Activated T-helper 2 cell treated with anti-CD3 and anti-CD28 coated beads, Interferon-gamma antibody, Interleukin-2, Interleukin-4, amounts not matched to agents 10 μg/mL and 5 μg/mL and 100 μg/mL, durations not matched to agents 14 hours and 24 hours and 36 hours (primary cell): ENCODE results near the gene SYNGR1. TPM values are rescaled to one million over a fixed set of nuclear protein-coding genes. Genes with fewer than 3 reads are reported as not detected.

Experiments used
- DNase-seq: peaks from one replicate; pipeline ENCODE4 v3.0.0; 2021; ENCODE audit warnings: low spot score
- H3K27ac Mint-ChIP-seq: one replicate; pipeline ENCODE4 v1.8.0; 2021; ENCODE audit warnings: mixed read lengths
- H3K27me3 Mint-ChIP-seq: one replicate; pipeline ENCODE4 v1.8.0; 2021; ENCODE audit warnings: low read depth, mixed read lengths
- H3K36me3 Mint-ChIP-seq: one replicate; pipeline ENCODE4 v1.8.0; 2021; ENCODE audit warnings: low read depth, mixed read lengths
- H3K4me1 Mint-ChIP-seq: one replicate; pipeline ENCODE4 v1.8.0; 2021; ENCODE audit warnings: low read depth, mixed read lengths
- H3K4me3 Mint-ChIP-seq: one replicate; pipeline ENCODE4 v1.8.0; 2021; ENCODE audit warnings: low read depth, mild to moderate bottlenecking, moderate library complexity, mixed read lengths
- H3K9me3 Mint-ChIP-seq: one replicate; pipeline ENCODE4 v1.8.0; 2021; ENCODE audit warnings: mixed read lengths
- intact Hi-C: fragments of 100-400 bp; cut with micrococcal nuclease; formaldehyde crosslinking; loops from one replicate; pipeline ENCODE4 v1.15.1; 2023
- total RNA-seq: library from RNA; stranded (reverse); gene quantifications from 2 replicates; pipeline ENCODE4 v1.2.3, GENCODE V29; 2022

The SYNGR1 gene
- total RNA-seq, 1 donor from 2014 or later = not detected

- Mint-ChIP-seq H3K4me3 (no peak overlapping the region), H3K27me3 (no peaks in the 10 kb centered on the region), H3K36me3 (peaks cover 60% of the 10 kb centered on the region), H3K4me1 (peaks cover 13% of the 10 kb centered on the region), H3K27ac (peak overlapping the region; percentile 43), H3K9me3 (no peaks in the 10 kb centered on the region)
- intact Hi-C loops = loop anchor here (1.0 kb wide), 1 partner anchor 140 kb away; no protein-coding TSS in a partner anchor
- no peak for DNase-seq
Measured at GRCh38 chr22:39311592-39312400, 38.0 kb upstream of the SYNGR1 start.

GRCh38 chr22:39312410-39312809, 37.4 kb upstream of the SYNGR1 start:
- H3K4me3 Mint-ChIP-seq = no peak overlapping the region
- H3K27ac Mint-ChIP-seq = peak overlapping the region; percentile 12
- no peaks in the 10 kb centered on the region for H3K9me3 Mint-ChIP-seq
- H3K4me1 Mint-ChIP-seq = peaks cover 19% of the 10 kb centered on the region
- intact Hi-C loops = no loop called here
- no peaks in the 10 kb centered on the region for H3K27me3 Mint-ChIP-seq
- DNase-seq = no peak
- H3K36me3 Mint-ChIP-seq = peaks cover 66% of the 10 kb centered on the region

- H3K9me3 Mint-ChIP-seq = no peaks in the 10 kb centered on the region
- H3K36me3 Mint-ChIP-seq = peaks cover 76% of the 10 kb centered on the region
- H3K27me3 Mint-ChIP-seq = no peaks in the 10 kb centered on the region
- H3K4me3 Mint-ChIP-seq = no peak overlapping the region
- DNase-seq = no peak
- intact Hi-C loops = no loop called here
- H3K4me1 Mint-ChIP-seq = peaks cover 27% of the 10 kb centered on the region
- no peak overlapping the region for H3K27ac Mint-ChIP-seq
Measured at GRCh38 chr22:39313258-39314001, 36.4 kb upstream of the SYNGR1 start.

- no peak for DNase-seq
- H3K27me3 Mint-ChIP-seq = no peaks in the 10 kb centered on the region
- H3K27ac Mint-ChIP-seq = peak overlapping the region; percentile 22
- no peaks in the 10 kb centered on the region for H3K9me3 Mint-ChIP-seq
- no peak overlapping the region for H3K4me3 Mint-ChIP-seq
- peaks cover 28% of the 10 kb centered on the region for H3K4me1 Mint-ChIP-seq
- intact Hi-C loops = no loop called here
- peaks cover 86% of the 10 kb centered on the region for H3K36me3 Mint-ChIP-seq
Measured at GRCh38 chr22:39314251-39314971, 35.4 kb upstream of the SYNGR1 start.

- H3K36me3 Mint-ChIP-seq = peaks cover 87% of the 10 kb centered on the region
- H3K27ac Mint-ChIP-seq = peak overlapping the region; percentile 33
- no peaks in the 10 kb centered on the region for H3K9me3 Mint-ChIP-seq
- DNase-seq = no peak
- no peaks in the 10 kb centered on the region for H3K27me3 Mint-ChIP-seq
- peak overlapping the region; percentile 98 for H3K4me3 Mint-ChIP-seq
- H3K4me1 Mint-ChIP-seq = peaks cover 27% of the 10 kb centered on the region
- intact Hi-C loops = loop anchor here (5.0 kb wide), 2 partner anchors 78 to 163 kb away; partner anchors contain the start of gene CBX7
Measured at GRCh38 chr22:39315389-39315788, 34.4 kb upstream of the SYNGR1 start.

- Mint-ChIP-seq H3K27ac (peak overlapping the region; percentile 72), H3K4me1 (peaks cover 28% of the 10 kb centered on the region), H3K9me3 (no peaks in the 10 kb centered on the region), H3K27me3 (no peaks in the 10 kb centered on the region), H3K36me3 (peaks cover 80% of the 10 kb centered on the region), H3K4me3 (peak overlapping the region; percentile 98)
- intact Hi-C loops = loop anchor here (5.0 kb wide), 2 partner anchors 79 to 164 kb away; partner anchors contain the start of gene CBX7
- peak; percentile 65 for DNase-seq
Measured at GRCh38 chr22:39316440-39317083, 33.2 kb upstream of the SYNGR1 start.

GRCh38 chr22:39317084-39317774, 32.6 kb upstream of the SYNGR1 start:
- H3K27me3 Mint-ChIP-seq = no peaks in the 10 kb centered on the region
- H3K27ac Mint-ChIP-seq = peak overlapping the region; percentile 72
- peaks cover 27% of the 10 kb centered on the region for H3K4me1 Mint-ChIP-seq
- H3K4me3 Mint-ChIP-seq = peak overlapping the region; percentile 98
- no peaks in the 10 kb centered on the region for H3K9me3 Mint-ChIP-seq
- intact Hi-C loops = loop anchor here (5.0 kb wide), 2 partner anchors 80 to 165 kb away; partner anchors contain the start of gene CBX7
- DNase-seq = no peak
- H3K36me3 Mint-ChIP-seq = peaks cover 73% of the 10 kb centered on the region

- Mint-ChIP-seq H3K9me3 (no peaks in the 10 kb centered on the region), H3K4me1 (peaks cover 27% of the 10 kb centered on the region), H3K27ac (peak overlapping the region; percentile 98), H3K27me3 (no peaks in the 10 kb centered on the region), H3K4me3 (peak overlapping the region; percentile 98), H3K36me3 (peaks cover 66% of the 10 kb centered on the region)
- intact Hi-C loops = loop anchor here (5.0 kb wide), 2 partner anchors 81 to 166 kb away; partner anchors contain the start of gene CBX7
- no peak for DNase-seq
Measured at GRCh38 chr22:39317775-39318506, 31.9 kb upstream of the SYNGR1 start.

GRCh38 chr22:39318507-39319283, 31.1 kb upstream of the SYNGR1 start:
- no peaks in the 10 kb centered on the region for H3K9me3 Mint-ChIP-seq

GRCh38 chr22:39319284-39320022, 30.3 kb upstream of the SYNGR1 start, which contains the start of gene RPL3:
Gene RPL3 (minus strand): TSS chr22:39319623. CDS start chr22:39319597, 26 bp downstream.
- intact Hi-C loops = loop anchor here (1.0 to 5.0 kb wide), 3 partner anchors 82 to 201 kb away; partner anchors contain the start of genes ATF4 and CBX7
- H3K36me3 Mint-ChIP-seq = peaks cover 51% of the 10 kb centered on the region
- no peaks in the 10 kb centered on the region for H3K27me3 Mint-ChIP-seq
- no peaks in the 10 kb centered on the region for H3K9me3 Mint-ChIP-seq
- H3K4me3 Mint-ChIP-seq = peak within 1 kb of the TSS; percentile 98
- peaks cover 27% of the 10 kb centered on the region for H3K4me1 Mint-ChIP-seq
- DNase-seq = peak; percentile 95
- H3K27ac Mint-ChIP-seq = peak within 1 kb of the TSS; percentile 98

More at GRCh38 chr22:39318507-39319283, 31.1 kb upstream of the SYNGR1 start:
- Mint-ChIP-seq H3K36me3 (peaks cover 58% of the 10 kb centered on the region), H3K4me1 (peaks cover 27% of the 10 kb centered on the region), H3K4me3 (peak overlapping the region; percentile 98), H3K27ac (peak overlapping the region; percentile 98), H3K27me3 (no peaks in the 10 kb centered on the region)
- intact Hi-C loops = loop anchor here (1.0 to 5.0 kb wide), 3 partner anchors 81 to 202 kb away; partner anchors contain the start of genes ATF4 and CBX7
- no peak for DNase-seq
